ENCODE measurements around the gene FUS. TPM values are rescaled to one million over a fixed set of nuclear protein-coding genes. Genes with fewer than 3 reads are reported as not detected.

FUS gene
- total RNA-seq, 4 donors from 2014 or later, result 30.2 to 97.8 (median 55.1) TPM

- H3K27ac ChIP-seq, result no peak overlapping the region
- H3K4me3 ChIP-seq, result no peak overlapping the region
- peaks cover 0 to 33% (median 4%) of the 10 kb centered on the region in 3 donors for H3K4me1 ChIP-seq
- intact Hi-C loops (cut with DNase I), result no loop called here
- peaks cover 55 to 100% (median 84%) of the 10 kb centered on the region in 3 donors for H3K36me3 ChIP-seq
- no peak for DNase-seq
- H3K9me3 ChIP-seq, result no peaks in the 10 kb centered on the region
- TF ChIP-seq CTCF (IDR thresholded peaks at IDR 0.05), result no peak
- no peak for TF ChIP-seq POLR2A (IDR thresholded peaks at IDR 0.05)
- 77 to 83% methylated on average over 3 of the region's 3 CpGs for WGBS, 2 donors
- no peaks in the 10 kb centered on the region for H3K27me3 ChIP-seq
Observed at GRCh38 chr16:31188450-31189411, 8.8 kb downstream of the FUS start.

GRCh38 chr16:31189412-31189778 lies 9.5 kb downstream of the FUS start:
- Histone ChIP-seq H3K4me3 (no peak overlapping the region), H3K27me3 (no peaks in the 10 kb centered on the region), H3K4me1 (peaks cover 0 to 26% (median 0%) of the 10 kb centered on the region in 3 donors), H3K27ac (no peak overlapping the region), H3K9me3 (no peaks in the 10 kb centered on the region), H3K36me3 (peaks cover 50 to 100% (median 83%) of the 10 kb centered on the region in 3 donors)
- TF ChIP-seq POLR2A (IDR thresholded peaks at IDR 0.05) (no peak), CTCF (IDR thresholded peaks at IDR 0.05) (no peak)
- DNase-seq, result no peak
- 63 to 78% methylated on average over 2 of the region's 2 CpGs for WGBS, 2 donors
- intact Hi-C loops (cut with DNase I), result no loop called here

GRCh38 chr16:31190061-31190460 lies 10.1 kb downstream of the FUS start:
- H3K4me3 ChIP-seq, result no peak overlapping the region
- peaks cover 0 to 22% (median 0%) of the 10 kb centered on the region in 3 donors for H3K4me1 ChIP-seq
- DNase-seq, result no peak
- no peak overlapping the region for H3K27ac ChIP-seq
- intact Hi-C loops (cut with DNase I), result no loop called here
- 80 to 96% methylated on average over 10 to 12 of the region's 12 CpGs for WGBS, 2 donors
- H3K36me3 ChIP-seq, result peaks cover 46 to 100% (median 81%) of the 10 kb centered on the region in 3 donors
- no peaks in the 10 kb centered on the region for H3K9me3 ChIP-seq
- H3K27me3 ChIP-seq, result no peaks in the 10 kb centered on the region
- no peak for TF ChIP-seq POLR2A (IDR thresholded peaks at IDR 0.05)
- no peak for TF ChIP-seq CTCF (IDR thresholded peaks at IDR 0.05)

DNA sequence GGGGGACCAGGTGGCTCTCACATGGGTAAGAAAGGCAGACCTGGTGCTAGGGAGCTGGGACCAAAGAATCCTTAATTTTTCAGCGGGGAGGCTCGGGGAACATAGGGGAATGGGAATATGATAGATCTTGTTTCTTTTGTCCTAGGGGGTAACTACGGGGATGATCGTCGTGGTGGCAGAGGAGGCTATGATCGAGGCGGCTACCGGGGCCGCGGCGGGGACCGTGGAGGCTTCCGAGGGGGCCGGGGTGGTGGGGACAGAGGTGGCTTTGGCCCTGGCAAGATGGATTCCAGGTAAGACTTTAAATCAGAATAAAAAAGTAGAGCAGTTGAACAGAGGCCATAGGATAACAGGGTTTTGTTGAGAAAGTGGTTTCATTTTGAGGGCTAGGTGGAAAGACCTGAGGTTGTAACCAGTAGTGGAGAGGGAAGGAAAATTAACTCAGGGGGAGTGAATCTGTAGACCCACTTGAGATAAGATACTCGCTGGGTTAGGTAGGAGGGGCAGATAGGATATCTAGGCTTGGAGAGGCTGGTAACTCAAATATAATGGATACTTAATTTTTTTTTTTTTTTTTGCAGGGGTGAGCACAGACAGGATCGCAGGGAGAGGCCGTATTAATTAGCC lies 11.0 kb downstream of the FUS start:
- H3K9me3 ChIP-seq, result no peaks in the 10 kb centered on the region
- peaks cover 0 to 14% (median 0%) of the 10 kb centered on the region in 3 donors for H3K4me1 ChIP-seq
- no peak overlapping the region for H3K4me3 ChIP-seq
- 89 to 91% methylated on average over 15 to 17 of the region's 17 CpGs for WGBS, 2 donors
- H3K27ac ChIP-seq, result no peak overlapping the region
- H3K36me3 ChIP-seq, result peaks cover 40 to 100% (median 81%) of the 10 kb centered on the region in 3 donors
- no peak for TF ChIP-seq CTCF (IDR thresholded peaks at IDR 0.05)
- TF ChIP-seq POLR2A (IDR thresholded peaks at IDR 0.05), result no peak
- intact Hi-C loops (cut with DNase I), result no loop called here
- no peaks in the 10 kb centered on the region for H3K27me3 ChIP-seq
- no peak for DNase-seq
